GM12891 (cell line): ENCODE measurements around the gene TMPRSS2.
"Not testable (repeated sequence)": the region's sequence is repeated elsewhere in the genome, so short reads cannot be mapped to it uniquely, and the experiment has no call there.

Experiments used
- DNase-seq: peaks from one replicate; pipeline ENCODE4 v3.0.0; 2011; ENCODE audit warnings: low spot score; ENCODE audit not compliant: insufficient read length
- FAIRE-seq: peaks from 2 replicates; lab custom pipeline; 2011; peaks lifted over from hg19 to GRCh38; lab: Jason Lieb, UNC
- PAX5 ChIP-seq: IDR thresholded peaks from 2 replicates; pipeline ENCODE4 v1.6.1; 2011; ENCODE audit warnings: low read length, moderate library complexity, mild to moderate bottlenecking; ENCODE audit not compliant: insufficient read depth, severe bottlenecking
- POLR2A ChIP-seq: IDR thresholded peaks from 2 replicates; pipeline ENCODE4 v1.6.1; 2011; ENCODE audit warnings: low read depth, low read length, control low read depth
- POLR2AphosphoS5 ChIP-seq: IDR thresholded peaks from 2 replicates; pipeline ENCODE4 v1.6.1; 2011; ENCODE audit warnings: low read depth, low read length, control low read depth
- POU2F2 ChIP-seq: IDR thresholded peaks from 2 replicates; pipeline ENCODE4 v1.6.1; 2011; ENCODE audit warnings: low read depth, mild to moderate bottlenecking, control low read depth, low read length, moderate library complexity
- SPI1 ChIP-seq: IDR thresholded peaks from 2 replicates; pipeline ENCODE4 v1.6.1; 2011; ENCODE audit warnings: low read depth, low read length, control low read depth
- TAF1 ChIP-seq: IDR thresholded peaks from 2 replicates; pipeline ENCODE4 v1.6.1; 2011; ENCODE audit warnings: low read depth, low read length, control low read depth

TMPRSS2 gene

DNA sequence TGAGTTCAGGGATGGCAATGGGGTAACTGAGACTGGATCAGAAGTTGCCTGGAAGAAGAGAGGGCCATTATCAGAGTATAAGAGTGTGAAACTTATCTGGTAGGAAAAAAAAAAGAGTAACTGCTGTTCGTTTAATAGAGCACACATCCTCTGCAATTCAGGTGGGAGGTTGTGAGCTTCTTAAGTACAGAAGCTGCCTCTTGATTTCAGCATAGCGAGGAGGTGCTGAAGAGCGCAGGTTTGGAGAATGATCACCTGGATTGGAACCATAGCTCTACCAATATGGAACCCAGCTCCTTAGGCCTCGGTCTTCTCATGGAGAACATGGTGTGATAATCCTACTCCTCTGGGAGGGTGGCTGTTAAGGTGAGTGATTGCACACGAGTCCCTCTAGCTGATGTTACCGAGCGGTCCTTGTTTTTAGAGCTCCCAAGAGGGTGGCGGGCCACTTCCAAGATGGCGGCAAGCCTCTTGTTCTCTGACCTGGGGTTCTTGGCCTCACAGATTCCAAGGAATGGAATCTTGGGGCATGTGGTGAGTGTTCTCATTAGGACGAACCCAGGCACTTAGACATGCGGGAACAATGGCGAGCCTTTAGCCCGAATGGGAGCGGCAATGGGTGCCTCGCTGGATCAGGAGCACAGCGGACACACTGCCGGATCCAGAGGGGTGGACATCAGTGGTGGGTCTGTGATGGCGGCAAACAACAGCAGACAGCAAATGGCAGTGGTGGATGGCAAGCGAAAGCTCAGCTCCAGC, 85.2 kb downstream of the TMPRSS2 start:
- DNase-seq, result no peak
- TF ChIP-seq SPI1, result no peak
- no peak for TF ChIP-seq POLR2AphosphoS5
- TF ChIP-seq PAX5, result no peak
- no peak for TF ChIP-seq TAF1
- TF ChIP-seq POU2F2, result no peak
- no peak for TF ChIP-seq POLR2A
- FAIRE-seq, result no peak

DNA sequence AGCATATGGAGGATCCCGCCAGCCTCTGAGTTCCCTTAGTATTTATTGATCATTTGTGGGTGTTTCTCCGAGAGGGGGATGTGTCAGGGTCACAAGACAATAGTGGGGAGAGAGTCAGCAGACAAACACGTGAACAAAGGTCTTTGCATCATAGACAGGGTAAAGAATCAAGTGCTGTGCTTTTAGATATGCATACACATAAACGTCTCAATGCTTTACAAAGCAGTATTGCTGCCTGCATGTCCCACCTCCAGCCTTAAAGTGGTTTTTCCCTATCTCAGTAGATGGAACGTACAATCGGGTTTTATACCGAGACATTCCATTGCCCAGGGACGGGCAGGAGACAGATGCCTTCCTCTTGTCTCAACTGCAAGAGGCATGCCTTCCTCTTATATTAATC, 87.0 kb downstream of the TMPRSS2 start:
- DNase-seq, FAIRE-seq: not testable (repeated sequence)

- DNase-seq (peak; percentile 42), FAIRE-seq (peak; percentile 81)
- no peak for TF ChIP-seq POU2F2
- no peak for TF ChIP-seq POLR2A
- TF ChIP-seq SPI1, result peak; percentile 77
Observed at GRCh38 chr21:41419921-41420862, 87.8 kb downstream of the TMPRSS2 start.

DNA sequence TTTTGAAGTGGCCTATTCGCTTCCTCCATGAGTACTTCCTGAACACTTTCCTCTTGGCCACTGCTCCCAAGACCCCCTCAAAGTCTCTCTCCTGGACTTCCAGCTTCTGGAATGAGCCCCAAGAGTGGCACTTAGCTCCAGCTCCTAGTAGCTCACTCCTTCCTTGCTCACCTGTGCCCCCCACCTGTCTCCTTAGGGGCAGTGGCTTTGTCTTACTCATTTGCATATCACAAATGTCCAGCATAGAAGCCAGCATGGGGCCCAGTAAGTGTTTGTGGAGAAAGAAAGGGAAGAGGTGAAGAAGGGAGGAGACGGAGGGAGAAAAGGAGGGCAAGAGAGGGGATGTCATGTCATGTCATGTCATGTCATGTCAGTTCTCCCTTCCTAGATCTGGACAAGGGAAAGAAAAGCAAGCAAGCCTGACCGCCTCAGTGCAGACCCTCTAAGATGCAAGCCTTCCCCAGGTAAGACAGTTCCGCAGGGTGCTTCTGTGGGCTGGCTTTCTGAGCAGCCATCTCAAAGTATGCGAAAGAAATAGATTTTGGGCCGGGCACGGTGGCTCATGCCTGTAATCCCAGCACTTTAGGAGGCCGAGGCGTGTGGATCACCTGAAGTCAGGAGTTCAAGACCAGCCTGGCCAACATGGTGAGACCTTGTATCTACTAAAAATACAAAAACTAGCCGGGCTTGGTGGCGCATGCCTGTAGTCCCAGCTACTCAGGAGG, 88.8 kb downstream of the TMPRSS2 start:
- TF ChIP-seq SPI1 (no peak), POLR2AphosphoS5 (no peak), POU2F2 (no peak), PAX5 (no peak), TAF1 (no peak), POLR2A (no peak)
- DNase-seq (no peak), FAIRE-seq (no peak)

DNA sequence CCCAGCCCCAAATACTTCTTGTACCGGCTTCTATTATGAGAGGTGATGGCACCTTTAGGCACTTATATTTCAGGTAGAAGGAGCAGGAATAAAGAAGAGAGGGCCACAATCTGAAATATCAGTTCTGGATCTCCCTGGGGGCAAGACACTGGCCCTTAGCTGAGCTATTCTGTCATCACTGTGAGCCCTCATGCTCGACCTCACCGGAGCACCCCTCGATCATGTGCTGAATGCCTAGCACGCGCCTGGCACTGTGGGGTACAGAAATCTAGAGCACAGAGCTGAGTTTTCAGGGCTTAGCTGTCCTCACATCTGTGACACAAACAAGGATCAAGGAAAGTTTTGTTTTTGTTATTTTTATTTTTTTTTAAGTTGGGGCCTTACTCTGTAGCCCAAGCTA, 89.6 kb downstream of the TMPRSS2 start:
- no peak for FAIRE-seq
- TF ChIP-seq SPI1 (no peak), TAF1 (no peak), PAX5 (no peak), POU2F2 (no peak), POLR2AphosphoS5 (no peak), POLR2A (no peak)
- no peak for DNase-seq

GRCh38 chr21:41417505-41417904, 90.5 kb downstream of the TMPRSS2 start:
- not testable (repeated sequence) for DNase-seq, FAIRE-seq
